Right lobe of liver (tissue), 6 donors: ENCODE measurements around the gene MINK1. TPM values are rescaled to one million over a fixed set of nuclear protein-coding genes. Genes with fewer than 3 reads are reported as not detected.
"Not testable (repeated sequence)": the region's sequence is repeated elsewhere in the genome, so short reads cannot be mapped to it uniquely, and the experiment has no call there.

Source experiments
- ATAC-seq, 4 donors: fragments of 200-7000 bp; cut with Tn5 transposase; one replicate each; pipeline ENCODE4 v1.9.1; 2020; ENCODE audit warnings: mild to moderate bottlenecking in 4 of 4, moderate library complexity in 4 of 4
- DNase-seq, 3 donors: peaks; one replicate each; pipeline ENCODE4 v3.0.0-alpha.2; 2020
- H3K27ac ChIP-seq, 3 donors: fragments of 200-600 bp; one replicate each; pipeline ENCODE4 v1.8.0; 2022
- H3K27me3 ChIP-seq, 2 donors: fragments of 200-600 bp; one replicate each; pipeline ENCODE4 v1.8.0; 2022
- H3K36me3 ChIP-seq, 4 donors: fragments of 200-600 bp; sonication (generic) in 1 of 4; one replicate each; pipeline versions ENCODE4 v1.5.1 to v1.8.0; 2017 to 2022; ENCODE audit warnings: control low read depth in 1 of 4
- H3K4me1 ChIP-seq, 4 donors: fragments of 200-600 bp; sonication (generic) in 1 of 4; one replicate each; pipeline versions ENCODE4 v1.5.1 to v1.8.0; 2017 to 2022; ENCODE audit warnings: control low read depth in 1 of 4
- H3K4me3 ChIP-seq, 3 donors: fragments of 200-600 bp; one replicate each; pipeline ENCODE4 v1.8.0; 2022
- H3K9me3 ChIP-seq, 4 donors: fragments of 200-600 bp; sonication (generic) in 1 of 4; one replicate each; pipeline versions ENCODE4 v1.5.1 to v1.8.0; 2017 to 2022; ENCODE audit warnings: control low read depth in 1 of 4
- POLR2A ChIP-seq: fragments of 450-650 bp; IDR thresholded peaks from one replicate; pipeline ENCODE4 v1.6.1; 2017; ENCODE audit warnings: antibody characterized with exemption, mild to moderate bottlenecking
- WGBS: methylation state at CpG from one replicate; pipeline ENCODE4 v1.1.6; 2018; ENCODE audit warnings: low coverage, low lambda C conversion rate; ENCODE audit not compliant: insufficient coverage; ENCODE audit errors: missing lambda C conversion rate; 5-methylcytosine and 5-hydroxymethylcytosine counted together
- intact Hi-C, 2 donors: fragments of 100-400 bp; cut with DNase I; formaldehyde crosslinking; loops; one replicate each; pipeline versions ENCODE4 v1.11.2 to v1.14.1; 2022
- total RNA-seq, 6 experiments: library from RNA; depleted of rRNA in 2 of 6; stranded (reverse); fragments of >200 nt in 2 of 6; fragmentation: NEBNext Ultra II Directional in 3 of 6; extraction: Animal tissue kit (Norgen Biotek cat#: 25700) in 3 of 6; gene quantifications; one replicate each; pipeline versions ENCODE4 v1.1.0 to v1.2.4, GENCODE V29; 2016 to 2023
- TF ChIP-seq, protein P1 (sequence below), 4 donors: fragments of 200-600 bp in 3 of 4; fragments of 450-650 bp in 1 of 4; IDR thresholded peaks; one replicate each; pipeline versions ENCODE4 v1.5.1 to v1.8.0; 2016 to 2022; ENCODE audit warnings: antibody characterized with exemption in 4 of 4, mild to moderate bottlenecking in 2 of 4
- donor health status: DM: no; HTN: yes; CAD: no.
- donor health status: DM: no; HTN: no; CAD: no.
- donor health status: DM: no; HTN: no; CAD: no.
- donor health status: DM: no; HTN: yes; CAD: no.
- donor health status: DM: no; HTN: yes; CAD: no.

MINK1 gene
- total RNA-seq, 6 experiments from 2014 or later, result 20.3 to 42.5 (median 28.0) TPM

DNA sequence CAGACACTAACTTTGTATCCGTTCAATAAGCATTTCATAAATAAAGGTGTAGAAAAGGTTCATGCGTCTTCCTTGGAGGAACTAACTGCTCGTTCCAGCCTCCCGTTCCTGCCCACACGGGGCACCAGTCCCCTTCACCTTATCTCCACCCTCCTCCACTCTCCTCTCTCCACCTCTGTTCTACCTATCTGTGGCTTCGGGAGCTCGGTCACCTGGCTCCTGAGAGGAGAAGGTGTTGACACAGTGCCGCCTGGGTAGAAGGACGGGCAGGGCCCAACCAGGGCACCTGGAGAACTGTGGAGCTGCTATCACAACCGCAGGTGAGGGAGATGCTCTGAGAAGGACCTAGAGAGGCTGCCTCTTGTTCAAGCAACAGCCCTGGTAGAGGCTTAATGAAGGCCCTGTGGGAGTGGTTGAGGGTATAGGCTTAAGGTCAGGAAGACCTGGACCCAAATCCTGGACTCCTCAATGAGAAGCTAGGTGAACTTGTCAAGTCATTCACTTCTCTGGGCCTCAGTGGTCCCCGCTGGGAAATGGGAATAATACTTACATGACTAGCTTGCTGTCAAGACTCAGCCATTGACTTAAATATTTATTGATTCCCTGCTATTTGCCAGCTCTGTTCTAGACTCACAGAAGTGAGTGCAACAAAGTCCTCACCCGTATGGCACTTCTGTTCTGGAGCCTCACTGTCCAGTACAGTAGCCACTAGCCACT, 9.6 kb upstream of the MINK1 start:
- H3K36me3 ChIP-seq, result no peaks in the 10 kb centered on the region
- TF ChIP-seq POLR2A, result no peak
- TF ChIP-seq, protein P1, sequence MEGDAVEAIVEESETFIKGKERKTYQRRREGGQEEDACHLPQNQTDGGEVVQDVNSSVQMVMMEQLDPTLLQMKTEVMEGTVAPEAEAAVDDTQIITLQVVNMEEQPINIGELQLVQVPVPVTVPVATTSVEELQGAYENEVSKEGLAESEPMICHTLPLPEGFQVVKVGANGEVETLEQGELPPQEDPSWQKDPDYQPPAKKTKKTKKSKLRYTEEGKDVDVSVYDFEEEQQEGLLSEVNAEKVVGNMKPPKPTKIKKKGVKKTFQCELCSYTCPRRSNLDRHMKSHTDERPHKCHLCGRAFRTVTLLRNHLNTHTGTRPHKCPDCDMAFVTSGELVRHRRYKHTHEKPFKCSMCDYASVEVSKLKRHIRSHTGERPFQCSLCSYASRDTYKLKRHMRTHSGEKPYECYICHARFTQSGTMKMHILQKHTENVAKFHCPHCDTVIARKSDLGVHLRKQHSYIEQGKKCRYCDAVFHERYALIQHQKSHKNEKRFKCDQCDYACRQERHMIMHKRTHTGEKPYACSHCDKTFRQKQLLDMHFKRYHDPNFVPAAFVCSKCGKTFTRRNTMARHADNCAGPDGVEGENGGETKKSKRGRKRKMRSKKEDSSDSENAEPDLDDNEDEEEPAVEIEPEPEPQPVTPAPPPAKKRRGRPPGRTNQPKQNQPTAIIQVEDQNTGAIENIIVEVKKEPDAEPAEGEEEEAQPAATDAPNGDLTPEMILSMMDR (IDR thresholded peaks at IDR 0.05), result no peak
- no peak overlapping the region for H3K27ac ChIP-seq
- 61% methylated on average over 7 of the region's 12 CpGs for WGBS
- H3K4me1 ChIP-seq, result no peaks in the 10 kb centered on the region
- no peaks in the 10 kb centered on the region for H3K9me3 ChIP-seq
- no peaks in the 10 kb centered on the region for H3K27me3 ChIP-seq
- intact Hi-C loops, result no loop called here
- no peak for DNase-seq
- no peak overlapping the region for H3K4me3 ChIP-seq
- ATAC-seq, result no peak

DNA sequence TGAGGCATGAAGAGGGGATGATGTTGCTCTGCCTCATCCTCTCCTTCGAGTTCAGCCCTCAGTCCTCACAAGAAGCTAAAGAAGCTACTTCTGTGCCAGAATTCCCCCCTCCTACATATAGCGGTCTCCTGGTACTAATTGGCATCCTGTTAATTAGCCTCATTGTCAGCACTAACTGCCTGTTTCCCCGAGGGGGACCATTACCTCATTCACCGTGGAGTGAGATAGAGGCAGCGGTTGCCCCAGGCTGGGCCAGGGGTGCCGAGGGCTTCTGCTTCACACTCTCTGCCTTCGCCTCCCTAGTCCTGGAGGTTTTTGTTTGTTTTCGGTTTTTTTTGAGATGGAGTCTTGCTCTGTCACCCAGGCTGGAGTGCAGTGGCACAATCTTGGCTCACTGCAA, 5.7 kb upstream of the MINK1 start:
- intact Hi-C loops, result no loop called here
- no peak for DNase-seq
- H3K4me1 ChIP-seq, result no peaks in the 10 kb centered on the region
- H3K27ac ChIP-seq, result no peak overlapping the region
- H3K9me3 ChIP-seq, result no peaks in the 10 kb centered on the region
- 85% methylated on average over 7 of the region's 8 CpGs for WGBS
- H3K4me3 ChIP-seq, result no peak overlapping the region
- TF ChIP-seq, protein P1 (IDR thresholded peaks at IDR 0.05), result no peak
- no peak for TF ChIP-seq POLR2A
- peak in 1 of 4 donors; percentile 10 for ATAC-seq
- H3K36me3 ChIP-seq, result no peaks in the 10 kb centered on the region
- no peaks in the 10 kb centered on the region for H3K27me3 ChIP-seq

DNA sequence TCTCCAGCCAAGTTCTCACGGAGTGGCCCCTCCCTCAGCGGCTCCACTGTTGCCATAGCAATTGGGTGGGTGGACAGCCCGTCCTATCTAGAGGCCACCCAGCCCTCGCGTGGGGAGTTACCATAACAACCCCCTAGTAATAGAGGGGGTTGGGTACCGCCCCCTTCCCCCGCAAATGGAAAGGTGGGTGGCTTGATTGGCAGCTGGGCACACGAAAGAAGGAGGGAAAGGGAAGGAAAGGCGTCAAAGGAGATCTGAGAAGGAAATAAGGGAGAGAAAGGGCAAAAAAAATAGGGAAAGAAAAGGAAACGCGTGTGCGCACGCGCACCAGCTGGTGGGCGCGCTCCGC, 337 bp upstream of the MINK1 start:
- WGBS, result 0% methylated on average over 8 of the region's 17 CpGs
- H3K36me3 ChIP-seq, H3K9me3 ChIP-seq, H3K27me3 ChIP-seq, intact Hi-C loops, ATAC-seq, DNase-seq: not testable (repeated sequence)
- Histone ChIP-seq H3K27ac (peak overlapping the region in 2 of 3 donors; percentile 75 to 95), H3K4me3 (peak overlapping the region; percentile 74 to 98 (median 96)), H3K4me1 (peaks cover 0 to 25% (median 11%) of the 10 kb centered on the region in 4 donors)

- H3K4me3 ChIP-seq, result peak overlapping the region; percentile 74 to 98 (median 96)
- no peaks in the 10 kb centered on the region for H3K36me3 ChIP-seq
- WGBS, result 6% methylated on average over 12 of the region's 15 CpGs
- no peaks in the 10 kb centered on the region for H3K9me3 ChIP-seq
- H3K27ac ChIP-seq, result peak overlapping the region; percentile 75 to 95 (median 86)
- H3K27me3 ChIP-seq, result no peaks in the 10 kb centered on the region
- TF ChIP-seq POLR2A, result no peak
- TF ChIP-seq, protein P1 (IDR thresholded peaks at IDR 0.05), result no peak
- intact Hi-C loops, result no loop called here
- DNase-seq (peak in 1 of 3 donors; percentile 46), ATAC-seq (peak; percentile 10 to 32 (median 16))
- H3K4me1 ChIP-seq, result peaks cover 0 to 25% (median 11%) of the 10 kb centered on the region in 4 donors
Observed at GRCh38 chr17:4833941-4834680, 971 bp downstream of the MINK1 start.

- H3K4me1 ChIP-seq, result peaks cover 0 to 25% (median 11%) of the 10 kb centered on the region in 4 donors
- ATAC-seq (no peak), DNase-seq (no peak)
- WGBS, result 35% methylated on average over 4 of the region's 4 CpGs
- intact Hi-C loops, result no loop called here
- no peaks in the 10 kb centered on the region for H3K36me3 ChIP-seq
- no peaks in the 10 kb centered on the region for H3K9me3 ChIP-seq
- no peaks in the 10 kb centered on the region for H3K27me3 ChIP-seq
- peak overlapping the region; percentile 74 to 98 (median 96) for H3K4me3 ChIP-seq
- peak overlapping the region; percentile 13 to 95 (median 75) for H3K27ac ChIP-seq
- TF ChIP-seq POLR2A, result no peak
- TF ChIP-seq, protein P1 (IDR thresholded peaks at IDR 0.05), result no peak
Observed at GRCh38 chr17:4834681-4835020, 1.5 kb downstream of the MINK1 start.
